D721Med (cell line): ENCODE measurements around the gene GRID2.

Source experiments
- DNase-seq: peaks from one replicate; pipeline ENCODE4 v3.0.0; 2011; ENCODE audit warnings: low spot score; ENCODE audit not compliant: insufficient read length
- FAIRE-seq: peaks from 2 replicates; lab custom pipeline; 2011; peaks lifted over from hg19 to GRCh38; lab: Jason Lieb, UNC
- TF ChIP-seq, protein P1 (sequence below): IDR thresholded peaks from 2 replicates; pipeline ENCODE4 v1.5.1; 2012; ENCODE audit warnings: mild to moderate bottlenecking, control low read depth; ENCODE audit not compliant: insufficient read depth; ENCODE audit errors: missing control alignments

The GRID2 gene

DNA sequence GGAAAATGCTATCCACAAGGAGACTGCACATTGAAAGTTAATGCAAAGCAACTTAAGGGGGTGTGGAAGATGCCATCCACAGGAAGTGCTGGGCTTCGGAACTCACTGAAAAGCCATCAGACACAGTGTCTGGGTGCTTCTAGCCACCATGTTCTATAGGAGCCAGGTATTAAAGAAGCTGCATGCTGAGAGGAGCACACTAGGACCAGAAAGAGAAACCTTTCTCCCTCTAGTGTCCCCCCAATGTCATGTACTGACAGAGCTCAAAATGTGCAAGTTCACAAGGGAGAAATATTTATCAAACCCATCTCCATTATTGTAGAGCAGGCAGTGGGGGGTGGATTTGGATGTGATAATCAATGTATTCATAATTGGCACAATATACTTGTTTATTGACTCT lies 510.9 kb downstream of the GRID2 start:
- DNase-seq (no peak), FAIRE-seq (no peak)
- TF ChIP-seq, protein P1, sequence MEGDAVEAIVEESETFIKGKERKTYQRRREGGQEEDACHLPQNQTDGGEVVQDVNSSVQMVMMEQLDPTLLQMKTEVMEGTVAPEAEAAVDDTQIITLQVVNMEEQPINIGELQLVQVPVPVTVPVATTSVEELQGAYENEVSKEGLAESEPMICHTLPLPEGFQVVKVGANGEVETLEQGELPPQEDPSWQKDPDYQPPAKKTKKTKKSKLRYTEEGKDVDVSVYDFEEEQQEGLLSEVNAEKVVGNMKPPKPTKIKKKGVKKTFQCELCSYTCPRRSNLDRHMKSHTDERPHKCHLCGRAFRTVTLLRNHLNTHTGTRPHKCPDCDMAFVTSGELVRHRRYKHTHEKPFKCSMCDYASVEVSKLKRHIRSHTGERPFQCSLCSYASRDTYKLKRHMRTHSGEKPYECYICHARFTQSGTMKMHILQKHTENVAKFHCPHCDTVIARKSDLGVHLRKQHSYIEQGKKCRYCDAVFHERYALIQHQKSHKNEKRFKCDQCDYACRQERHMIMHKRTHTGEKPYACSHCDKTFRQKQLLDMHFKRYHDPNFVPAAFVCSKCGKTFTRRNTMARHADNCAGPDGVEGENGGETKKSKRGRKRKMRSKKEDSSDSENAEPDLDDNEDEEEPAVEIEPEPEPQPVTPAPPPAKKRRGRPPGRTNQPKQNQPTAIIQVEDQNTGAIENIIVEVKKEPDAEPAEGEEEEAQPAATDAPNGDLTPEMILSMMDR: no peak

DNA sequence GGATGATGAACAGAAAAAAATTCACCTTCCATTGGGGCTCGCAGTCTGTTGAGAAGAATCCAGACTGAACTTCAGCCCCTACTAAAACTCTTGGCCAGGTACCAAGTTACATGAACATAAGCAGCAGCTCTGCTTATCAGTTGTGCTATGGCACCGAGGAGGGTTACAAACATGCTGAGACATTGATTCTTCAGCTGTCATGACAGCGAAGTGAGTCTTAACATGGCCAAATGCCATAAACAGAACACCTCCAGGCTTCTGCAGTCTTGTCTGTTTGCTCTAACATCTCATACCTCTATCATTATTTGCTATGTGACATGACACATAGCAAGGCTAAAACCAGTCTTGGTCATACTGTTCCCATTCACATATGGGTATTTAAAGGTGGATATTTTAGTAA lies 521.5 kb downstream of the GRID2 start:
- DNase-seq (no peak), FAIRE-seq (no peak)
- TF ChIP-seq, protein P1: no peak

DNA sequence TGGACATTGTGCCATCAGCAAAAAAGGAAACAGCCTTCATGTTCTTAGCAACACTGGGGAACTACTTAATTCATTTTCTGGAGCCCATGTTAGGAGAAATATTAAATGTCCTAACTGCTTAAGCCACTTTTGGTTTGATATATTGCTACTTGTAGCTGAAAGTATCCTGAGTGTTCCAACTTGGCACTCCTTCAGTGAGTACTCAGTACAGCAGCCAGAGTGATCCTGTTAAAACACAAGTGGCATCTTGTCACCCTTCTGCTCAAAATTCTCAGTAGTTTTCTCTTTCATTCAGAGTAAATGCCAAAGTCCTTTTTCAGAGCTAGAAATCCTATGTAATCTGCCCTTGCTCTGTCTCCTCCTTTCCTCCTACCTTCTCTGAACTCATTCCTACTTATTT lies 522.0 kb downstream of the GRID2 start:
- DNase-seq (no peak), FAIRE-seq (no peak)
- TF ChIP-seq, protein P1: no peak

DNA sequence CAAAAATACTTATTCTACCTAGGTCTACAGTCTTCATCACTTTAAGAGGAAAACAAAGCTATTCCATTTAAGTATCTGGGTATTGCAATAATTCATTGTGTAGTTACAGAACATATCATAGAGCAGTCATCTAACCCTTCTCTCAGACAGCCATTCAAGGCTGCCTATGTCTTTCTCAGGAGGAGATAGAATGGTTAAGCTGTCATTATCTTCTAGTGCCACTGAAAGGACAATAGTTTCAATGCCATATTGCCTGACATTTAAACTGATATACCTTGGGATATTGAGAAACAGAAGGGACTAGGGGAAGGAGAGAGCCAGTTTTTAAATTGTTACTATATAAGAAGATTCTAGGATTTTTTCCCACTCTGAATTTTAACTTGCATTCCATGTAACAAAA lies 527.0 kb downstream of the GRID2 start:
- FAIRE-seq (no peak), DNase-seq (no peak)
- TF ChIP-seq, protein P1: no peak

DNA sequence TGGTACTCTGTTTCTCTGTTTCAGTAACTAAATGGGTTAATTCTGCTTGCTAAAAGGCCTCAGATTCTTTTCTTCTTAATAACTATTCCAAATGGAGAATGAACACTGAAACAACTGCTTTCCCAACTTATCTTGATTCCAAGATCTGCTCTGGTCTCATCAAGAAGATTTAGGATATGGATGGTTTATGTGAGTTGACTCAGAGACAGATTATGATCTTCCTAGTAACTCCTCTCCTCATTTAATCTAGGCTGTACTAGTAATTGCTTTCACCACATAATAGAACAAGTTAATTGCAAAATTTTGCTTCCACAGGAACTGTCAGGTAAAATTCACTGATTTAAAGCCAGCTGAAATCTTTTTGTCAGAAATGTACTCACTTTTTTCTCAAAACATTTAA lies 537.1 kb downstream of the GRID2 start:
- FAIRE-seq (no peak), DNase-seq (no peak)
- TF ChIP-seq, protein P1: no peak

DNA sequence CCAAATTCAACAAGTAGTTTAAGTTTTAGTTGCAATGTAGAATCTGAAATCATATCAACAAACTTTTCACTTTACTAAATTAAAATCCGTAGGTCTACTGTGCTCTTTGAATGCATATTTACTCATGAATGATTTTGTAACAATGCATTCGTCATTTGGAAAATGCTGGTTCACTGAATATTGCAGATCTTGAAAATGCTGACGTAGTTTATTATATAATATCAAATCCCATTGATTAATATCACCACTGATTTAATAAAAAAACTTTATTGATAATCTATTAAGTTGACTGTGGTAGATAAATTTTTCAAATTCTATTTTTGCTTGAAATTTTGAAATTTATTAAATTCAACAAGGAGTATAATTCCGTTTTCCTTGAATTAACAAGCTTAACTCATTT lies 540.0 kb downstream of the GRID2 start:
- no peak for DNase-seq
- TF ChIP-seq, protein P1: no peak
- FAIRE-seq: no peak

DNA sequence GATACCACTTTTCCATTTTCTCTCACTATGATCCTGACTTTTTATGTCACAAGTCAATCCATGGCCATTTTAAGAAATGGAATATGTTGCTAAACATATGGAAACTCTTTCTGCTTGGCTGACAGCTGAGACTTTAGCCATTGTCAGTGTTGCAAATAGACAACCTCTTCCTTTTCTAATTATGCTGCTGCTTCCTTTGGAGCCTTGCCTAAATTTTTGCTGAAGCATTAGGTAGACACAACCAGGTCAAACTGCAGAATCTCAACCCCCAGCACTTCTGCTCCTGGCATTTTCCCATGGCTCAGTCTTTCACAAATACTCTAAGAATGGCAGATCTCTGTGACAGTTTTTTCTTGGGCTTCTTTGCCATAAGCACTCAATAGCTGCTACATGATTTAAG lies 543.3 kb downstream of the GRID2 start:
- TF ChIP-seq, protein P1: no peak
- no peak for DNase-seq
- FAIRE-seq: no peak
